Smooth muscle cell (in vitro differentiated cells): ENCODE results near the gene CELA2A. TPM values are rescaled to one million over a fixed set of nuclear protein-coding genes. Genes with fewer than 3 reads are reported as not detected.
"Not testable (repeated sequence)": the region's sequence is repeated elsewhere in the genome, so short reads cannot be mapped to it uniquely, and the experiment has no call there.

ENCODE experiments used
- DNase-seq: peaks from one replicate; lab custom pipeline; 2025; ENCODE audit not compliant: unreplicated experiment; lab: John Stamatoyannopoulos, UW
- H2AFZ ChIP-seq: fragments of 200-600 bp; sonication (generic); 2 replicates; pipeline ENCODE4 v1.6.0; 2016; ENCODE audit warnings: antibody characterized with exemption, low read depth, mild to moderate bottlenecking
- H3F3A ChIP-seq: fragments of 200-600 bp; sonication (generic); 2 replicates; pipeline ENCODE4 v1.6.0; 2017; ENCODE audit warnings: antibody characterized with exemption, low read depth
- H3K27ac ChIP-seq: fragments of 200-600 bp; sonication (generic); 2 replicates; pipeline ENCODE4 v1.5.1; 2016; ENCODE audit warnings: low read depth, mild to moderate bottlenecking
- H3K27me3 ChIP-seq: fragments of 200-600 bp; sonication (generic); 2 replicates; pipeline ENCODE4 v1.6.1; 2016; ENCODE audit warnings: low read depth, mild to moderate bottlenecking
- H3K36me3 ChIP-seq: fragments of 200-600 bp; sonication (generic); 2 replicates; pipeline ENCODE4 v1.5.1; 2016; ENCODE audit warnings: low read depth
- H3K4me1 ChIP-seq: fragments of 200-600 bp; sonication (generic); 2 replicates; pipeline ENCODE4 v1.5.1; 2016; ENCODE audit warnings: low read depth
- H3K4me2 ChIP-seq: fragments of 200-600 bp; sonication (generic); 2 replicates; pipeline ENCODE4 v1.6.0; 2016; ENCODE audit warnings: mild to moderate bottlenecking
- H3K4me3 ChIP-seq: fragments of 200-600 bp; sonication (generic); 2 replicates; pipeline ENCODE4 v1.5.1; 2016; ENCODE audit warnings: mild to moderate bottlenecking
- H3K79me2 ChIP-seq: fragments of 200-600 bp; sonication (generic); 2 replicates; pipeline ENCODE4 v1.6.0; 2016; ENCODE audit warnings: low read depth, mild to moderate bottlenecking
- H3K9ac ChIP-seq: fragments of 200-600 bp; sonication (generic); 2 replicates; pipeline ENCODE4 v1.6.0; 2016; ENCODE audit warnings: low read depth
- H3K9me3 ChIP-seq: fragments of 200-600 bp; sonication (generic); replicated peaks from 2 replicates; pipeline ENCODE4 v1.5.1; 2016; ENCODE audit warnings: low read depth
- H4K20me1 ChIP-seq: fragments of 200-600 bp; sonication (generic); 2 replicates; pipeline ENCODE4 v1.6.0; 2016; ENCODE audit warnings: low read depth
- WGBS: methylation state at CpG from one replicate; pipeline ENCODE4 v1.1.7; 2016; ENCODE audit warnings: low lambda C conversion rate; 5-methylcytosine and 5-hydroxymethylcytosine counted together
- polyA plus RNA-seq: library from polyadenylated mRNA; unstranded; fragments of >200 nt; fragmentation: Nextera tagmentation; extraction: Ambion mirVana; gene quantifications from 2 replicates; pipeline ENCODE4 v1.2.1, GENCODE V29; 2016
- total RNA-seq: library from RNA; depleted of rRNA; stranded (reverse); fragments of >200 nt; gene quantifications from 2 replicates; pipeline ENCODE4 v1.2.3, GENCODE V29; 2014
- TF ChIP-seq, protein P1 (sequence below): fragments of 200-600 bp; sonication (generic); IDR thresholded peaks from 2 replicates; pipeline ENCODE4 v1.5.1; 2017; ENCODE audit warnings: borderline replicate concordance, mild to moderate bottlenecking, antibody characterized with exemption; ENCODE audit not compliant: insufficient read depth, poor library complexity, severe bottlenecking

The CELA2A gene
- total and polyA plus RNA-seq, 2 experiments from 2014 or later = 2.6 TPM; not detected in 1

DNA sequence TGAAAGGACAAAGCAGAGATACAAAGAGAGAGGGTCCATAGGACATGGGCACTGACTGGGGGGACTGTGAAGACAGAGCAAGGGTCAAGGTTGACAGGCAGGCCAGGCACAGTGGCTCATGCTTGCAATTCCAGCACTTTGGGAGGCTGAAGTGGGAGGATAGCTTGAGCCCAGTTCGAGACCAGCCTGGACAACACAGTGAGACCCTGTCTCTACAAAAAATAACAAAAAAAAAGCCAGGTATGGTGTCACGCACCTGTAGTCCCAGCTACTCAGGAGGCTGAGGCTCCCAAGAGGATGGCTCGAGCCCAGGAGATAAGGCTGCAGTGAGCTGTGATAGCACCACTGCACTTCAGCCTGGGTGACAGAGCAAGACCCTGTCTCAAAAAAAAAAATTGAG, 63.1 kb downstream of the CELA2A start:
- TF ChIP-seq, protein P1, sequence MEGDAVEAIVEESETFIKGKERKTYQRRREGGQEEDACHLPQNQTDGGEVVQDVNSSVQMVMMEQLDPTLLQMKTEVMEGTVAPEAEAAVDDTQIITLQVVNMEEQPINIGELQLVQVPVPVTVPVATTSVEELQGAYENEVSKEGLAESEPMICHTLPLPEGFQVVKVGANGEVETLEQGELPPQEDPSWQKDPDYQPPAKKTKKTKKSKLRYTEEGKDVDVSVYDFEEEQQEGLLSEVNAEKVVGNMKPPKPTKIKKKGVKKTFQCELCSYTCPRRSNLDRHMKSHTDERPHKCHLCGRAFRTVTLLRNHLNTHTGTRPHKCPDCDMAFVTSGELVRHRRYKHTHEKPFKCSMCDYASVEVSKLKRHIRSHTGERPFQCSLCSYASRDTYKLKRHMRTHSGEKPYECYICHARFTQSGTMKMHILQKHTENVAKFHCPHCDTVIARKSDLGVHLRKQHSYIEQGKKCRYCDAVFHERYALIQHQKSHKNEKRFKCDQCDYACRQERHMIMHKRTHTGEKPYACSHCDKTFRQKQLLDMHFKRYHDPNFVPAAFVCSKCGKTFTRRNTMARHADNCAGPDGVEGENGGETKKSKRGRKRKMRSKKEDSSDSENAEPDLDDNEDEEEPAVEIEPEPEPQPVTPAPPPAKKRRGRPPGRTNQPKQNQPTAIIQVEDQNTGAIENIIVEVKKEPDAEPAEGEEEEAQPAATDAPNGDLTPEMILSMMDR = no peak

DNA sequence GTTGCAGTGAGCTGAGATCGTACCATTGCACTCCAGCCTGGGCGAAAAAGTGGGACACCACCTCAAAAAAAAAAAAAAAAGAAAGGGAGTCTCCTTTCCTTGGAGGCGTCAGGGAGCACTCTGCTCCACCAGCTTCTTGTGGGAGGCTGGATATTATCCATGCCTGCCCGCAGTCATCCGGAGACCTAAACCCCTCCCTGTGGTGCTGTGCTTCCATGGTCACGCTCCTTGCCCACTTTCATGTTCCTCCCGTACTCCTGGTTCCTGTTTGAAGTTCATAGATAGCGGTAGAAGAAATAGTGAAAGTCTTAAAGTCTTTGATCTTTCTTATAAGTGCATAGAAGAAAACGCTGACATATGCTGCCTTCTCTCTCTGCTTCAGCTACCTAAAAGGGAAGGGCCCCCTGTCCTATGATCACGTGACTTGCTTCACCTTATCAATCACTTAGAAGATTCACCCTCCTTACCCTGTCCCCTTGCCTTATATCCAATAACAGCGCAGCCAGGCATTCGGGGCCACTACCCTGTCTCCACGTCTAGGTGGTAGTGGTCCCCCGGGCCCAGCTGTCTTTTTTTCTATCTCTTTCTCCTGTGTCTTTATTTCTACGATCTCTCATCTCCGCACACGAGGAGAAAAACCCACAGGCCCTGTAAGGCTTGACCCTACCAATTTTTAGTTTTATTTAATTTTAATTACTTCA, 64.8 kb downstream of the CELA2A start:
- H3K36me3 ChIP-seq, H2AFZ ChIP-seq, H3K79me2 ChIP-seq, H3K27ac ChIP-seq, DNase-seq, H3K27me3 ChIP-seq, H3K4me2 ChIP-seq, H3K4me3 ChIP-seq, H3K9ac ChIP-seq, H4K20me1 ChIP-seq, H3K9me3 ChIP-seq, H3F3A ChIP-seq: not testable (repeated sequence)
- peaks cover 15% of the 10 kb centered on the region for H3K4me1 ChIP-seq
- 94% methylated on average over 17 of the region's 17 CpGs for WGBS

More for the DNA sequence above, 63.1 kb downstream of the CELA2A start:
- Histone ChIP-seq H3K4me3 (no peak overlapping the region), H3K27ac (no peak overlapping the region), H3K36me3 (no peaks in the 10 kb centered on the region), H3K27me3 (no peaks in the 10 kb centered on the region), H3K9me3 (no peaks in the 10 kb centered on the region), H3F3A (no peaks in the 10 kb centered on the region), H4K20me1 (no peaks in the 10 kb centered on the region), H3K4me2 (no peak overlapping the region), H3K9ac (no peak overlapping the region), H3K4me1 (peaks cover 6% of the 10 kb centered on the region), H2AFZ (no peak overlapping the region), H3K79me2 (no peaks in the 10 kb centered on the region)
- no peak for DNase-seq
- 90% methylated on average over 3 of the region's 3 CpGs for WGBS

Other genes starting within 250 kb of the CELA2A start
- gene FHAD1, start 209.5 kb upstream of the CELA2A start, total RNA-seq = 0.31 TPM in 1 of 2 replicates, not detected in the other
- gene FHAD1, start 209.5 kb upstream of the CELA2A start, polyA plus RNA-seq = 0.33 and 0.48 TPM in 2 replicates
- gene EFHD2, start 46.8 kb upstream of the CELA2A start, total RNA-seq = 7.0 and 10.4 TPM in 2 replicates
- 22.9 and 34.1 TPM in 2 replicates for gene EFHD2, start 46.8 kb upstream of the CELA2A start, polyA plus RNA-seq
- gene CTRC, start 18.3 kb upstream of the CELA2A start, total RNA-seq = not detected in 2 replicates
- 1.2 TPM in 1 of 2 replicates, not detected in the other for gene CTRC, start 18.3 kb upstream of the CELA2A start, polyA plus RNA-seq
- gene CELA2B, start 19.4 kb downstream of the CELA2A start, total RNA-seq = not detected in 2 replicates
- gene CELA2B, start 19.4 kb downstream of the CELA2A start, polyA plus RNA-seq = not detected in 2 replicates
- gene CASP9, start 67.5 kb downstream of the CELA2A start, total RNA-seq = 4.2 and 5.4 TPM in 2 replicates
- gene CASP9, start 67.5 kb downstream of the CELA2A start, polyA plus RNA-seq = 4.8 and 7.2 TPM in 2 replicates
- gene DNAJC16, start 70.1 kb downstream of the CELA2A start, total RNA-seq = 18.3 and 23.1 TPM in 2 replicates
- gene DNAJC16, start 70.1 kb downstream of the CELA2A start, polyA plus RNA-seq = 4.0 and 5.6 TPM in 2 replicates
- gene AGMAT, start 128.3 kb downstream of the CELA2A start, total RNA-seq = 0.04 and 0.36 TPM in 2 replicates
- 0.11 and 0.56 TPM in 2 replicates for gene AGMAT, start 128.3 kb downstream of the CELA2A start, polyA plus RNA-seq
- 10.9 and 11.4 TPM in 2 replicates for gene DDI2, start 160.7 kb downstream of the CELA2A start, total RNA-seq
- 1.5 and 3.5 TPM in 2 replicates for gene DDI2, start 160.7 kb downstream of the CELA2A start, polyA plus RNA-seq
- 29.5 and 39.6 TPM in 2 replicates for gene PLEKHM2, start 227.6 kb downstream of the CELA2A start, total RNA-seq
- gene PLEKHM2, start 227.6 kb downstream of the CELA2A start, polyA plus RNA-seq = 26.5 and 32.0 TPM in 2 replicates